GM19238 (cell line): Measurements from ENCODE around the gene ZNF296.
A peak's percentile ranks its signal among the peaks of the same experiment; 100 is the strongest.

Experiments used
- DNase-seq: peaks from one replicate; pipeline ENCODE4 v3.0.0; 2011; ENCODE audit warnings: low spot score; ENCODE audit not compliant: insufficient read length

The ZNF296 gene

DNA sequence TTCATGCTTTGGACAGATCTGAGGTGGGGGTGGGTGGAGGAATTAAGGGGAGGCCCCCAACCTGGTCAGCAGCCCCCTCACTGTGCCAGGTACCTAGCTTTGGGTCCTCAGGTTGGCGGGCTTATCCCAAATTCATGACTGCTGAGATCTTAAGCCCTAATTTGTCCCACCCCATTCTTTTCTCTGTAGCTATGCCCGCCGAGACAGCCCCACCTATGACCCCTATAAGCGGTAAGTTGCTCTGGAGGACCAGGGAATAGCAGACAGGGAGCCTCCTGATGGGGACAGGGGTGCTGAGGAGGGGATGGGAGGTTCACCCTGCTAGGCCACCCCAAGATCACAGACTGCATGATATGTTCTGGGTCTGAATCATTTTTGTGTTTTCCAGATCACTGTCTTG is 14.3 kb downstream of the ZNF296 start:
- DNase-seq: no peak

- DNase-seq: peak; percentile 84
These were observed 16.9 kb downstream of the ZNF296 start for GRCh38 chr19:45059258-45059965.

DNA sequence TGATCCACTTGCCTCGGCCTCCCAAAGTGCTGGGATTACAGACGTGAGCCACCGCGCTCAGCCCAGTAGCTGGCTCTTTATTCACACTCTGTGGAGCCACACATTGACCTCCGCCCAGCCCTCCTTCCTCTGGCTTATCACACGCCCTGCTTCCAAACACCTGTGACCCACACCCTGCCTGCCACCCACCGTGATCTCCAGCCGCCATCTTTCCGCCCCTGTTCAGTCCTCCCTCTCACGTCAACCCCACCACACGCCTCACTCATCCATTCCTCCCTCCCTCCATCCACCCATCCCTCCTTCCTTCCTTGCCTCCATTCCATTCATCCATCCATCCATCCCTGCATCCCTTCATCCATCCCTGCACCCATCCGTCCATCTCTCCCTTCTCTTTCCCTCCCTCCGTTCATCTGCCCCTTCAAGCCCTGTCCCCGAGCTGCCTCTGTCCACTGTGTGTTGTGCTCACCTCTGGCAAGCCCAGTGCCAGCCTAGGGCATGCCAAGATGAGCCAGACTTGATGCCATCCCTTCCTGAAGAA is 17.6 kb downstream of the ZNF296 start:
- DNase-seq: no peak

DNA sequence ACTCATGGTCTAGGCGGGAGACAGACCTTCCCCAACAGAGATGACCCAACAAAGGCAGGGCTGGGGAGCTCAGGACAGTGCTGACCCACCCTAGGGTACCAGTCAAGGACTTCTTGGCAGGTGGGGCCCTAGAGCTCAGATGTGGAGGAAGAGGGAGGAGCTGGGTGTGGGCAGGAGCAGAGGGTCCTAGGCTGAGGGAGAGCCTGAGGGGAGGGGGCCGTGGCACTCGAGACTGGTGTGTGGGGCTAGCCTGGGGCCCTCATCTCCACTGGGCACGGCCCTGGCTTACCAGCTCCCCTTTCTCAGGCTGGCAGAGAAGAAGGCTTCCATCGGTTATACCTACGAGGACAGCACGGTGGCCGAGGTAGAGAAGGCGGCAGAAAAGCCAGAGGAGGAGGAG is 18.8 kb downstream of the ZNF296 start:
- DNase-seq: no peak

DNA sequence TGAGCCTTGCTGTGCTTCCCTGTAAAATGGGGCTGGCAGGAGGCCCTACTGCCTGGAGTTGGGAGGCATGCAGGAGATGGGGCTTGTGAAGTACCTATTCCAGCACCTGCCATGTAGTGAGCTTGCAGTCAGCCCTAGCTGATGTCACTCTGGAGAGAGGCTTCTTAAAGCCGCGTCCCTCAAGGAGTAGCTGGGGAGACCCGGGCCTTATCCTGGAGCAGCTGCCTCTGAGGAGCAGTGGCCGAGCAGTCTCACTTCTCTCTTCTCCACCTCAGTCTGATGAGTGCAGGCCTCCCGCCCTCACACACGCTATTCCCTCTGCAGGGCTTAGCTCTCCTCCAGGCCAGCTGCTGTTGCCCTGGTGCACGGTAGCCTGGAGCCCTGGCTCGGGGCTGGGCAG is 19.4 kb downstream of the ZNF296 start:
- DNase-seq: no peak

GRCh38 chr19:45051929-45052579 is 24.2 kb downstream of the ZNF296 start:
- no peak for DNase-seq

GRCh38 chr19:45050036-45050435 is 26.2 kb downstream of the ZNF296 start:
- no peak for DNase-seq

DNA sequence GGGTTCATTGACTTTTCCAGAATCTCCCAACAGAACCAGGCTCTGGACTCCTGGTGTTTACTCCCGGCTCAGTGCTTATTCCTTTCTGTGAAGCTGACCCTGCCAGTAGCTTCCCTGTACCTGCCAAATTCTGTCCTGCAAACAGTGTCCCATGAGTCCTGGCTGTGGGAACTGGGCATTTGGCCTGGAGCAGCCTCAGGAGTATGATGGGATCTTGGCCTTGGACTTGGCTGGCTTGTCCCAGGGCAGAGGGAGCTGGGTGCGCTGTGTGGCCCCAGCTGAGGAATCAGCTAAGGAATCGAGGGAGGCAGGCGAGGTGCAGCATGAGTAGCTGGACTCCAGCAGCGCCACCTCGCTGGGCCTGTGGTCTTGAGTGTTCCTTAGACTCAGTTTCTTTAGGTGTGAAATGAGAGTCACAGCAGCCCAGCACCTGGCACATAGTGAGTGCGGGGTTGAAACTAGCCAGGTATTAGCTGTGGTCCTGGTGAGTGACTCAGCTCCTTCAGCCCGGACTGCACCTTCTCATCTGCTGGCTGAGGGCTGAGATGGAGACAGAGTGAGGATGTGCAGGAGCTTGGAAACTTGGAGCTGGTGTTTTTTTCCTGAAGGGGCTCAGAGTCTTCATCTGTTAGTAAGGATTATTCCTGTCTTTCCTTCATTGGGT is 27.1 kb downstream of the ZNF296 start:
- no peak for DNase-seq

DNA sequence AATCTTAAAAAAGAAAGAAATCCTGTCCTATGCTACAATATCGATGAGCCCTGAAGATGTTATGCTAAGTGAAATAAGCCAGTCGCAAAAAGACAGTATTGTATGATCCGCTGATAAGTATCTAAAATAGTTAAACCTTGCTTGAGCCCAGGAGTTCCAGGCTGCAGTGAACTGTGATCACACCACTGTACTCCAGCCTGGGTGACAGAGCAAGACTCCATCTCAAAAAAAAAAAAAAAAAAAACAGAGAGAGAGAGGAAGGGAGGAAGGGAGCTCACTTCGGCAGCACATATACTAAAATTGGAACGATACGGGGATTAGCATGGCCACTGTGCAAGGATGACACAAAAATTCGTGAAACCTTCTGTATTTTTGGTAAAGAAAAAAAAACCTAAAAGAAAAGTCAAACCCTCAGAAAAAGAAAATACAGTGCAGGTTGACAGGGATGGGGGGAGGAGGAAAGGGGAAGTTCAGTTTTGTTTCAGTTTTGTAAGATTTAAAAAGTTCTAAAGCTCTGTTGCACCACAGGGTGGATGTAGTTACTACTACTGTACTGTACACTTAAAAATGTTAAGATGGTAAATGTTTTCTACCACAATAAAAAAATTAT is 29.0 kb downstream of the ZNF296 start:
- DNase-seq: peak; percentile 41

DNA sequence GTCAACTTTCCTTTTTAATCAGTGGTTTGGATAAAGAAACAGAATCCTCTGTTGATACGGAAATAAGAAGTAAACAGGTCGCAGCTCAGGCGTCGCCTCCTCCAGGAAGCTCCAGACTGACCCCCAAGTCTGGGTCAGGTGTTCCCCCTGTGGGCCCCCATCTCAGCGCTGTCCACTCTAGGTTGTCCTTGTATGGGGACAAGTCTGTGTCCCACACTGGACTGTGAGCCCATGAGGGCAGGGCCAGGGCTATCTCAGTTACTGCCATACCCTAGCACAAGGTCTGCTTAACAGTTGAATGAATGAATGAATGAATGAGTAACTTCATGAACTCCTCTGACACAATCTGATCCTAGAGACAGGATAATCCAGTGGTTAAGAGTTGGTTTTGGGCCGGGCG is 29.9 kb downstream of the ZNF296 start:
- no peak for DNase-seq

- DNase-seq: no peak
These were observed 30.5 kb downstream of the ZNF296 start for GRCh38 chr19:45045671-45046353.

DNA sequence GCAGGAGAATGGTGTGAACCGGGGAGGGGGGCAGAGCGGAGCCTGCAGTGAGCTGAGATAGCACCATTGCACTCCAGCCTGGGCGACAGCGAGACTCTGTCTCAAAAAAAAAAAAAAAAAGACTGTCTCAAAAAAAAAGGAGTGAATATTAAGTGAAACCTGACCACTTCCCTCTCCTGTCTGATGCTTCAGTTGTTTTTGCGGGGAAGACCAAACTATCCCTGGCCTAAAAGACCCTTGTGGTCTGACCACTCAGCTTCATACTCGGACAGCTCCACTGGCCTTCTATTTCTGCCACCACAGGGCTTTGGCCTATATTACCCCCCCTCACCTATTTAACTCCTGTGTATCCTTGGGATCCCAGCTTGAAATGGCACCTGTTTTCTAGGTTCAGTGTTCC is 35.2 kb downstream of the ZNF296 start:
- DNase-seq: no peak

- DNase-seq: no peak
These were observed 36.1 kb downstream of the ZNF296 start for GRCh38 chr19:45040059-45040771.

- DNase-seq: peak; percentile 80
These were observed 37.1 kb downstream of the ZNF296 start, which contains the start of gene CLASRP for GRCh38 chr19:45038931-45039893. TSS of gene CLASRP (plus strand) at chr19:45039045. CDS start at chr19:45040213, 1,168 bp downstream.

- no peak for DNase-seq
These were observed 38.7 kb downstream of the ZNF296 start for GRCh38 chr19:45037393-45038169.

- DNase-seq: no peak
These were observed 40.5 kb downstream of the ZNF296 start for GRCh38 chr19:45035755-45036154.

DNA sequence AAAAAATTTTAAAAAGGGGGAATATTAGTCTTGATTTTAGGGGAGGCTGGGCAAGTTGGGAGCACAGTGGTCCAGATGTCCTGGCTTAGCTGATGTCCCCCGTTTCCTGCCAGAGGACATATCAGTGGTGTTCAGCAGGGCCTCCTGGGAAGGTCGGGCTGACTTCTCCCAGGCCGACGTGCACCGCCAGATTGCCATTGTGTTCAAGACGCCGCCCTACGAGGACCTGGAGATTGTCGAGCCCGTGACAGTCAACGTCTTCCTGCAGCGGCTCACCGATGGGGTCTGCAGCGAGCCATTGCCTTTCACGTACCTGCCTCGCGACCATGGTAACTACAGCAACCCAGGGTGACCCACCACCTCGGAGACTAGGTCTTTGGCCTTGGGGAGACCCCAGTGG is 43.9 kb downstream of the ZNF296 start:
- DNase-seq: no peak

- no peak for DNase-seq
These were observed 45.5 kb downstream of the ZNF296 start for GRCh38 chr19:45030825-45031224.

DNA sequence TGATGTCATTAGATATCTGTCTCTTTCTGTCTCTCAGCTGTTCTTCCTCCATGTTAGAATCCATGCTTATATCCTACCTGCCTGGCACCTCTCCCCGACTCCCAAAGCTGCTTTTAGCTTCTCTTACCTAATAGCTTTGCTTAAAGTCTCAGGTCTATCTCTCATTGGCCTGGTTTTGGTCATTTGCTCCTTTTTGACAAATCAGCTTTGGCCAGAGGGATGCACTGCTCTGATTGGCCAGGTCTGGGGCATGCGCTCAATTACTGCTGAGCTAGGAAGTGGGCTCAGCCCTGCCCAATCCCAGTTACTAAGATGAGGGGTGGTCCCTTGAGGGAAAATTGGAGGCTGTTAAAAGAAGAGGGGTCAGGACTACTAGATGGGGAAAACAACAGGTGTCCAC is 48.9 kb downstream of the ZNF296 start:
- no peak for DNase-seq
